ENCODE measurements around the gene ATG9A.
A peak's percentile ranks its signal among the peaks of the same experiment; 100 is the strongest.
"Not testable (repeated sequence)": the region's sequence is repeated elsewhere in the genome, so short reads cannot be mapped to it uniquely, and the experiment has no call there.

Gene ATG9A

DNA sequence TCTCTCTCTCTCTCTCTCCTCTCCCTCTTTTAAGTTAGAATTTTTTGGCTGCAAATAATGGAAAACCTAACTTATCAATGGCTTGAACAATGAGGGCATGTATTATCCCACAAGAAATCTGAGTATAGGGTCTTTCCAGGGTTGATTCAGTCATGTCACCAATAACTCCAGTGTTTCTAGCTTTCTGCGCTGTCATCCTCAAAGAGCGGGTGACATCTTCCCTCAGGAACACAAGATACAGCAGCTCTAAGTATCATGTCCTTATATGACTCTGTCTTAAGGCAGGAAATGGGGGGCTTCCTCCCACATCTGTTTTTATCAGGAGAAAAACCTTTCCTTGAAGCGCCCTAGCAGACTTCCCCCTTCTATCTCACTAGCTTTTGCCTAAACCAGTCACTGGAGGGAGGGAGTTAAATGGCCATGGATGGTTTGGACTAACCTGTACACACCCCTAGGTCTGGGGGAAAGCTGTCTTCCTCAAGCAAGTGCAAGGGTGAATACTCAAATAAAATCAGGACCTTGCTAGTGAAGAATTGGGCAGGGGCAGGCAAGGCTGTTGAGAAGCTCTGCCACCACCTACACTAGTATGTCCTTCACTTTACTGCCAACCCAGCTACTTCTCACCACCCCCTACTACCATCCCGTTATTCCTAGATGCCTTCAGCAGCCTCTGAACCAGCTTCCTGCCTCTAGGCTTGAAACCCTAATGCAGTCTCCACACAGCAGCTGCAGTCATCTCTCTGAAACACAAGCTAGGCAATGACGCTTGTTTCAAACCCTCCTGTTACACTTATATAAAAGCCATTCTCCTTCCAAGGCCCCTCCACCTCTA is 31.8 kb upstream of the ATG9A start:
- Mint-ChIP-seq H3K27ac (no peak overlapping the region), H3K36me3 (no peaks in the 10 kb centered on the region), H3K27me3 (peaks cover 39% of the 10 kb centered on the region), H3K4me1 (peaks cover 3% of the 10 kb centered on the region), H3K9me3 (no peaks in the 10 kb centered on the region), H3K4me3 (no peak overlapping the region)
- CTCF ChIA-PET, result interaction anchor here (1.0 to 2.1 kb wide), 3 partner anchors 16 to 34 kb away, joined by 3 to 13 read pairs (median 4); no protein-coding TSS in a partner anchor
- no peak for DNase-seq

- H3K27me3 Mint-ChIP-seq, result peaks cover 39% of the 10 kb centered on the region
- H3K4me3 Mint-ChIP-seq, H3K27ac Mint-ChIP-seq, DNase-seq, H3K36me3 Mint-ChIP-seq, H3K9me3 Mint-ChIP-seq: not testable (repeated sequence)
- H3K4me1 Mint-ChIP-seq, result peaks cover 16% of the 10 kb centered on the region
- CTCF ChIA-PET, result interaction anchor here (1.5 to 2.0 kb wide), 2 partner anchors 19 to 36 kb away, joined by 7 to 11 read pairs; partner anchors contain the start of gene DNAJB2
Measured at GRCh38 chr2:219258942-219259341, 29.5 kb upstream of the ATG9A start.

DNA sequence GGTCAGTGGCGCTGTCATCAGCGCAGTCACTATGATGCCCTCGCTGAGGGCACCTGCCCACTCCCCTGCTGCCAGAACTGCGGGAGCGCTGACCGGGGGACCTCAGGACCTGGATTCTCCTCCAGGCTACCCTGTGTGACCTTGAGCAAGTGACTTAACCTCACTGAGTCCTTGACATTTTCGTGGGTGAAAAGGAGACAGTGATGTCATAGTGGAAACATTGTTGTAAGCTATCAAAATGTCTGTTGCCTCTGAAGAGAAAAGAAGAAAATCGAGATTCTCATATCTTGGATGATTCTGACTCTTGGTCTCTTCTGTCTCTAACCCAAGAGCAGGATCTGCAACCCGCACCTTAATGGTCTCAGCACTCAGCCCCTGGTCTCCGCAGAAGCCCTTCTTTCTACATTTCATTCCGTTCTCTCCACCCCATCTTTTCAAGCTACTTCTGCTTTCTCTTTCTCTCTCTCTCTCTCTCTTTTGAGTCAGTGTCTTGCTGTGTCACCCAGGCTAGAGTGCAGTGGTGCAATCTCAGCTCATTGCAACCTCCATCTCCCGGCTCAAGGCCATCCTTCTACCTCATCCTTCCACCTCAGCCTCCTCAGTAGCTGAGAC is 25.3 kb upstream of the ATG9A start:
- DNase-seq, result peak; percentile 59
- H3K27ac Mint-ChIP-seq, result peak overlapping the region; percentile 84
- peak overlapping the region; percentile 92 for H3K4me3 Mint-ChIP-seq
- H3K4me1 Mint-ChIP-seq, result peaks cover 45% of the 10 kb centered on the region
- CTCF ChIA-PET, result interaction anchor here (1.0 to 5.5 kb wide), 6 partner anchors 10 to 83 kb away, joined by 3 to 49 read pairs (median 4); partner anchors contain the start of genes DNAJB2, GLB1L and STK16
- H3K36me3 Mint-ChIP-seq, result peaks cover 33% of the 10 kb centered on the region
- H3K9me3 Mint-ChIP-seq, result no peaks in the 10 kb centered on the region
- peaks cover 14% of the 10 kb centered on the region for H3K27me3 Mint-ChIP-seq

- peaks cover 53% of the 10 kb centered on the region for H3K4me1 Mint-ChIP-seq
- peak within 1 kb of the TSS; percentile 92 for H3K4me3 Mint-ChIP-seq
- DNase-seq, result peak; percentile 93
- H3K9me3 Mint-ChIP-seq, result no peaks in the 10 kb centered on the region
- peaks cover 8% of the 10 kb centered on the region for H3K27me3 Mint-ChIP-seq
- peaks cover 40% of the 10 kb centered on the region for H3K36me3 Mint-ChIP-seq
- CTCF ChIA-PET, result interaction anchor here (0.9 to 5.5 kb wide), 6 partner anchors 9 to 83 kb away, joined by 3 to 49 read pairs (median 4); partner anchors contain the start of genes DNAJB2, GLB1L and STK16
- H3K27ac Mint-ChIP-seq, result peak within 1 kb of the TSS; percentile 95
Measured at GRCh38 chr2:219253753-219254589, 24.5 kb upstream of the ATG9A start, which contains the start of gene TUBA4A. Gene TUBA4A (minus strand): TSS chr2:219253918. CDS start chr2:219253858, 60 bp downstream.

DNA sequence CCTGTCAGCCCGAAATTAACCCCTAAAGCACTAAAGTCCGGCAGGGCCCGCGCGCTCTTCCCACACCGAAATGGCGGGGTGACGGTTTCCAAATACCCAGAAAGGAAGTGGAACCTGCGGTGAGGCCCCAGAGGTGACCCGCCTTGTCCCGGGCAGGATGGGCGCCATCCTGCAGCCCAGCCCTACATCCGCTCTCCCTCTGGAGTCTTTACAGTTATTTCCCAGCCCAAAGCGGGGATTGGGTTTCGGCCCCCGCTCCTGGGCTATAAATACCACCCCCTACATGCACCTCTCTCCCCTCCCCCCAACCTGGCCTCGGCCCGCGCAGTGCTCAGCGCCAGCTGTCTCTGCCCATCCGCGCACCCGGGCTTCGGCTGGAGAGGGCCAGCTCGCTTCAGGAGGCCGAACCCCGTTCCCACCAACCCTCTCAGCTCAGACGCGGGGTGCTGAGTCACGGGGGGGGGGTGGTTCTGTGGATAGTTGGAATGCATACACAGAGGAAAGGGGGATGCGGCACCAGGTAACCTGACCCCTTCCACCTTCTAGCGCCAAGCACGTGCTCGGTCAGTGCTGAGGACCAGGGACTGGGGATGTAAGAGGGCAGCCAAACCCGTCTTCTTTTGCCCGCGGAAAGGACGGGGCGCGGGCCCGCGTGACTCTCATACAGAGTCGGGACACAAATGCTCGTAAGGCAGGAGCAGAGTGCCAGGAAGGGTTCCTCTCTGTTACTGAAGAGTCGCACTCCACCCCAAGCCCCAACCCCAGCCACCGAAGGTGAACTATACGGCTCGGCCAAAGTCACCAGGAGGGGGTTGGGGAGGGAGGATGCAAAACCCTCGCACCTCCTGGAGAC is 23.7 kb upstream of the ATG9A start, which contains the start of gene TUBA4B:
TUBA4B (plus strand) TSS at position 344 of the 853 bp plus-strand sequence; CDS start at position 509, 165 bp downstream.
- Mint-ChIP-seq H3K4me1 (peaks cover 61% of the 10 kb centered on the region), H3K36me3 (peaks cover 48% of the 10 kb centered on the region), H3K27ac (peak within 1 kb of the TSS; percentile 95), H3K27me3 (no peaks in the 10 kb centered on the region), H3K9me3 (no peaks in the 10 kb centered on the region), H3K4me3 (peak within 1 kb of the TSS; percentile 92)
- CTCF ChIA-PET, result interaction anchor here (0.7 to 5.5 kb wide), 9 partner anchors 8 to 80 kb away, joined by 3 to 49 read pairs (median 5); partner anchors contain the start of genes ABCB6, ANKZF1, ATG9A and DNAJB2
- DNase-seq, result peak; percentile 74

GRCh38 chr2:219252570-219252899 is 23.1 kb upstream of the ATG9A start:
- peaks cover 54% of the 10 kb centered on the region for H3K36me3 Mint-ChIP-seq
- peak overlapping the region; percentile 92 for H3K4me3 Mint-ChIP-seq
- H3K27me3 Mint-ChIP-seq, result no peaks in the 10 kb centered on the region
- H3K9me3 Mint-ChIP-seq, result no peaks in the 10 kb centered on the region
- CTCF ChIA-PET, result interaction anchor here (0.7 to 5.5 kb wide), 8 partner anchors 13 to 80 kb away, joined by 3 to 49 read pairs (median 5); partner anchors contain the start of genes ABCB6, ANKZF1 and ATG9A
- no peak for DNase-seq
- H3K4me1 Mint-ChIP-seq, result peaks cover 67% of the 10 kb centered on the region
- peak overlapping the region; percentile 95 for H3K27ac Mint-ChIP-seq

DNA sequence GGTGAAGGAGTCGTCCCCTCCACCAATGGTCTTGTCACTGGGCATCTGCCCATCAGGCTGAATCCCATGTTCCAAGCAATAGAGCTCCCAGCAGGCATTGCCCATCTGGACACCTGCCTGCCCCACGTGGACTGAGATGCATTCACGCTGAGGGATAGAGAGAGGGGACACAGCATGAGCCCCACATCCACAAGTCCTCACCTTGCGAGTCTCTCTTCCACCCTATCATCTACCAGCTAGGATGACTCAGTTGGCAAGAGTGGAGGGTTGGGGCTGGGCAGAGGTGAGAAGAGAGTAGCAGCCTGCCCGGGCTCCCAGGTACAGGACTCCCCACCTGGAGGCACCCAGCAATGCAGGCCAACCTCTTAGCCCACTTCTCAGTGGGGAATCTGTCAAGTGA is 22.6 kb upstream of the ATG9A start:
- CTCF ChIA-PET, result interaction anchor here (0.8 to 5.5 kb wide), 8 partner anchors 13 to 92 kb away, joined by 3 to 49 read pairs (median 5); partner anchors contain the start of genes ABCB6, ANKZF1 and ATG9A
- H3K27ac Mint-ChIP-seq, result peak overlapping the region; percentile 95
- peak; percentile 42 for DNase-seq
- H3K27me3 Mint-ChIP-seq, result no peaks in the 10 kb centered on the region
- peaks cover 72% of the 10 kb centered on the region for H3K4me1 Mint-ChIP-seq
- H3K9me3 Mint-ChIP-seq, result no peaks in the 10 kb centered on the region
- H3K4me3 Mint-ChIP-seq, result peak overlapping the region; percentile 92
- peaks cover 58% of the 10 kb centered on the region for H3K36me3 Mint-ChIP-seq

- Mint-ChIP-seq H3K27me3 (no peaks in the 10 kb centered on the region), H3K4me3 (peak overlapping the region; percentile 92), H3K27ac (peak overlapping the region; percentile 95), H3K9me3 (no peaks in the 10 kb centered on the region), H3K36me3 (peaks cover 62% of the 10 kb centered on the region), H3K4me1 (peaks cover 76% of the 10 kb centered on the region)
- CTCF ChIA-PET, result interaction anchor here (0.8 to 5.5 kb wide), 8 partner anchors 12 to 92 kb away, joined by 3 to 49 read pairs (median 5); partner anchors contain the start of genes ABCB6, ANKZF1 and ATG9A
- no peak for DNase-seq
Measured at GRCh38 chr2:219251656-219252055, 22.2 kb upstream of the ATG9A start.

DNA sequence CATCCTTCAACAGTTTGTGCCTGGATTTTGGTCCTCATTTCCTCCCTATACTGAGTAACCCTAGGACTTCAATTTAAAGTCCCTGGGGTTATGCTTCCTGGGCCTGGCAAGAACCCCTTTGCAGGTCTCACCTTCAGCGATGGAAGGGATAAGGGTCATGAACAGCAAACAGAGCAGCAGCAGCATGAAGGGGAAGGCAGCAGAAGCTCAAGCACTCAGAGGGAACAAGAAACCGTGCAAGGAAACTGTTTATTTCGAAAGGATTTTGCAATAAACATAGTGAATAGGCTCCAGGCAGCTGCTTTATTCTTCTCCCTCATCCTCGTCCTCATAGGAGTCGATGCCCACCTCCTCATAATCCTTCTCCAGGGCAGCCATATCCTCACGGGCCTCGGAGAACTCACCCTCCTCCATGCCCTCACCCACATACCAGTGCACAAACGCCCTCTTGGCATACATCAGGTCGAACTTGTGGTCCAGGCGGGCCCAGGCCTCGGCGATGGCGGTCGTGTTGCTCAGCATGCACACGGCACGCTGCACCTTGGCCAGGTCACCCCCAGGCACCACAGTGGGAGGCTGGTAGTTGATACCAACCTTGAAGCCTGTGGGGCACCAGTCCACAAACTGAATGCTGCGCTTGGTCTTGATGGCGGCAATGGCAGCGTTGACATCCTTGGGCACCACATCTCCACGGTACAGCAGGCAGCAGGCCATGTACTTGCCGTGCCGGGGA is 20.8 kb upstream of the ATG9A start:
- CTCF ChIA-PET, result interaction anchor here (1.2 to 3.9 kb wide), 7 partner anchors 11 to 91 kb away, joined by 3 to 32 read pairs (median 5); partner anchors contain the start of genes ABCB6 and DNAJB2
- peak overlapping the region; percentile 95 for H3K27ac Mint-ChIP-seq
- peak overlapping the region; percentile 92 for H3K4me3 Mint-ChIP-seq
- peaks cover 70% of the 10 kb centered on the region for H3K36me3 Mint-ChIP-seq
- H3K9me3 Mint-ChIP-seq, result no peaks in the 10 kb centered on the region
- DNase-seq, result no peak
- peaks cover 74% of the 10 kb centered on the region for H3K4me1 Mint-ChIP-seq
- no peaks in the 10 kb centered on the region for H3K27me3 Mint-ChIP-seq

DNA sequence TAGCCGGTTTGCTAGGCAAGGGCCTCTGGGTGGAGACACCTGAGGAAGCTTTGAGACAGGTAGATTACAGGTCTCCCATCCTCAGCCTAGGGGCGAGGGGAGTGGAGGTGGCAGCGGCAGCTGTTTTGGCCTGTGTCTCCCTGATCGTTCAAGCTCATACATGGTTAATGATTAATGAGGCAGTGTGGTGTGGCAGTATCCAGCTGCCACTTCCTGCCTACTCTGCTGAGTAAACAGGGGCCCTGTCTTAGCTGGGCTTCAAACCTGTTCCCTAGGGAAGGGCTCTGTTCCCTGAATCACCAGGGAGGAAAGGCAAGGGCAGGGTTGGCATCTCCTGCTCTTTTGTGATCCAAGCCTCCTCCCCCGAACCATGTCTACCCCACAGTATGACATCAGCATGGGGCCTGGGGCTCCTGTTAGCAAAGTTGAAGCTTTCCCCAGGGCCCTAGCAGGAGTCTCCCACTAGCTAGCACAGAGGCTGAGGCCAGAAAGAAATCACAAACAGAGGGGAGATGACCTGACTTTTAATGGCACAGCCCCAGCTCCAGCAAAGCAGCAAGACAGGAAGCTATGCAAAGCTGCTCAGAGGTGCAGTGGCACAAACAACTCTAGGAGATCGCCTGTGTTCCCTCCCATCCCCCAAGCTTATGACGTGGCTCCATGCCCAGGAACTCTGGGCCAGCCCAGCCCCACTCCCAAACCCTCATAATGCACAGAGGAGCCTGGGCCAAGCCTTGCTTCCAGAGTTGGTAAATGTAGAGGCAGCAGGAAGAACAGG is 20.0 kb upstream of the ATG9A start:
- Mint-ChIP-seq H3K4me1 (peaks cover 78% of the 10 kb centered on the region), H3K36me3 (peaks cover 70% of the 10 kb centered on the region), H3K4me3 (peak overlapping the region; percentile 92), H3K27ac (peak overlapping the region; percentile 95), H3K9me3 (no peaks in the 10 kb centered on the region), H3K27me3 (no peaks in the 10 kb centered on the region)
- peak; percentile 66 for DNase-seq
- CTCF ChIA-PET, result interaction anchor here (0.8 to 3.9 kb wide), 12 partner anchors 10 to 90 kb away, joined by 3 to 32 read pairs (median 5); partner anchors contain the start of genes ABCB6 and DNAJB2

DNA sequence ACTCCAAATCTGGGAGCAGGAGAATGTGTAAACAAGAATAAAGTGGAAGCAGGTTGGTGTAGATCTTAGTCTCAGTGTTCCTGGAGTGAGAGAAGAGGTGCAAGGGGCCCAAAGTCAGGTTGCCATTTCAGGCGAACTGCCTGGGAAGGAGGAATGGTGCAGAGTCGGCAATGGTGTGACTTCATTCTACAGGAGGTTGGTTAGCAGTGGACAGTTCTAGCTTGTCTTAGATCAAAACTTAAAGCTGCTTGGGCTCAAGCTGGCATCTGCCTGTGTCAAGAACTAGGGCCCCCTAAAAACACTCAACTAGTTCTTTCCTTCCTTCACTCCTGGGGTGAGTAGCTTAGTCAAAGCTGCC is 19.4 kb upstream of the ATG9A start:
- H3K4me1 Mint-ChIP-seq, result peaks cover 83% of the 10 kb centered on the region
- H3K27ac Mint-ChIP-seq, result peak overlapping the region; percentile 95
- H3K4me3 Mint-ChIP-seq, result peak overlapping the region; percentile 92
- CTCF ChIA-PET, result interaction anchor here (0.8 to 3.9 kb wide), 11 partner anchors 9 to 89 kb away, joined by 3 to 32 read pairs (median 5); partner anchors contain the start of genes ABCB6 and DNAJB2
- no peaks in the 10 kb centered on the region for H3K9me3 Mint-ChIP-seq
- peaks cover 70% of the 10 kb centered on the region for H3K36me3 Mint-ChIP-seq
- no peak for DNase-seq
- H3K27me3 Mint-ChIP-seq, result no peaks in the 10 kb centered on the region
